Breast epithelium (tissue), 3 donors: ENCODE results near the gene WDR18.

ENCODE experiments used
- POLR2A ChIP-seq: fragments of 450-650 bp; IDR thresholded peaks from one replicate; pipeline ENCODE4 v1.6.1; 2016; ENCODE audit warnings: antibody characterized with exemption, mild to moderate bottlenecking, moderate library complexity
- TF ChIP-seq, protein P1 (sequence below), 3 donors: fragments of 450-650 bp; IDR thresholded peaks; one replicate each; pipeline ENCODE4 v1.5.1; 2016 to 2017; ENCODE audit warnings: antibody characterized with exemption in 3 of 3, mild to moderate bottlenecking in 3 of 3, moderate library complexity in 3 of 3

DNA sequence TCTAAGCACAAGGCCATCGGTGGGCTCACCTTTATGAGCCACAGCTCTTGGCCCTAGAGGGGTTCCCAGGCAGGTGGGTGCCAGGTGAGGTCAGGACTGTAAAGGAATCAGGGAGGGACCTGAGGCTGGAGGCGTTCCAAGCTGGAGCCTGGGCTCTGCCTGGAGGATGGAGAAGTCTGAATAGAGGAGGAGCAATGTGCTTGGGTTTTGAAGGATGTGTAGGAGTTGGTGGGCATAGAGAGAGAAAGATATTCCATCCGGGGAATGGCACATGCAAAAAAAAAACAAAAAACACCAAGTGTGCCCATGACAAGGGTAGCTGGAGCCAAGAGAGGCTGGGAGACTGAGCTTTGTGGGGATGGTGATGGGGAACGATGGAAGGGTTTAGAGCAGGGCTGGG is 18.5 kb downstream of the WDR18 start:
- TF ChIP-seq, protein P1, sequence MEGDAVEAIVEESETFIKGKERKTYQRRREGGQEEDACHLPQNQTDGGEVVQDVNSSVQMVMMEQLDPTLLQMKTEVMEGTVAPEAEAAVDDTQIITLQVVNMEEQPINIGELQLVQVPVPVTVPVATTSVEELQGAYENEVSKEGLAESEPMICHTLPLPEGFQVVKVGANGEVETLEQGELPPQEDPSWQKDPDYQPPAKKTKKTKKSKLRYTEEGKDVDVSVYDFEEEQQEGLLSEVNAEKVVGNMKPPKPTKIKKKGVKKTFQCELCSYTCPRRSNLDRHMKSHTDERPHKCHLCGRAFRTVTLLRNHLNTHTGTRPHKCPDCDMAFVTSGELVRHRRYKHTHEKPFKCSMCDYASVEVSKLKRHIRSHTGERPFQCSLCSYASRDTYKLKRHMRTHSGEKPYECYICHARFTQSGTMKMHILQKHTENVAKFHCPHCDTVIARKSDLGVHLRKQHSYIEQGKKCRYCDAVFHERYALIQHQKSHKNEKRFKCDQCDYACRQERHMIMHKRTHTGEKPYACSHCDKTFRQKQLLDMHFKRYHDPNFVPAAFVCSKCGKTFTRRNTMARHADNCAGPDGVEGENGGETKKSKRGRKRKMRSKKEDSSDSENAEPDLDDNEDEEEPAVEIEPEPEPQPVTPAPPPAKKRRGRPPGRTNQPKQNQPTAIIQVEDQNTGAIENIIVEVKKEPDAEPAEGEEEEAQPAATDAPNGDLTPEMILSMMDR (IDR thresholded peaks at IDR 0.05), result no peak
- TF ChIP-seq POLR2A, result no peak
